RWPE1 (cell line): ENCODE measurements around the gene TTLL10.

ENCODE experiments used
- CTCF ChIA-PET: fragments of 350-600 bp; sonication (Branson Sonifier 250); formaldehyde crosslinking; extraction: SDS; loops from one replicate; lab custom pipeline; 2021; lab: Yijun Ruan, JAX
- POLR2A ChIA-PET: fragments of 400-600 bp; formaldehyde crosslinking; extraction: SDS; loops from one replicate; lab custom pipeline; 2020; ENCODE audit warnings: antibody characterized with exemption; ENCODE audit not compliant: low non-redundant PET; lab: Yijun Ruan, JAX
- DNase-seq: peaks from one replicate; pipeline ENCODE4 v3.0.0; 2012; ENCODE audit warnings: low spot score
- H3K27ac ChIP-seq: fragments of 450-650 bp; 2 replicates; pipeline ENCODE4 v1.5.1; 2017
- TF ChIP-seq, protein P1 (sequence below): fragments of 450-650 bp; conservative IDR thresholded peaks from 2 replicates; pipeline ENCODE4 v1.5.1; 2017; ENCODE audit warnings: low read depth, mild to moderate bottlenecking

Gene TTLL10

DNA sequence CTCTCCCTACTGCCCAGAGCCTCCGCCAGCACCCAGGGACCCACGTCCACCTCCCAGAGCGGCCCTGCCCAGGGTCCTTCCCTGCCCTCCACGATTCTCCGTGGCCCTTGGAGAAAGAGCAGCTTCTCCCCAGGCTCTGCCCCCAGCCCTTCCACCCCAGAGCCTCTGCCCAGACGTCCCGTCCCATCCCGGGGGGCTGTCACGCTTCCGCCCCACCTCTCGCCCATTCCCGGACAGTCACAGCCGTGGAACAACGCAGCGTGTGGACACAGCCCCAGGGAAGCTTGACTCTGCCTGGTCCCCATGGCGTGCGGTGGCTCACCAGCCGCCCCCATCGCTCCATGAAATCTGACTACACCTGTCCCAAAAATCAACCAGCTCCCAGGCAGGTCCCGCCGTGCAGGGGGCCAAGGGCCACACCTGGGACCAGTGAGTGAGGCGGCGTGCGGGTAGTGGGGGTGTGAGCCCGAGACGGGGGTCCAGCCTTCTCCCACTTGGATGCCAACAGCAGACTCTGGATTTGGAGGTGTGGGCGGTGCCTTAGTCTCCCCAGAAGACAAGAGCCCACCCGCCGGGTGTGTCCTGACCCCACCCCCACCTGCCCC, 12.5 kb upstream of the TTLL10 start:
- no peak overlapping the region for H3K27ac ChIP-seq
- ChIA-PET CTCF (interaction anchor here (0.6 to 4.6 kb wide), 2 partner anchors 39 to 70 kb away, joined by 3 to 26 read pairs; no protein-coding TSS in a partner anchor), POLR2A (no interaction called here)
- DNase-seq: no peak
- TF ChIP-seq, protein P1, sequence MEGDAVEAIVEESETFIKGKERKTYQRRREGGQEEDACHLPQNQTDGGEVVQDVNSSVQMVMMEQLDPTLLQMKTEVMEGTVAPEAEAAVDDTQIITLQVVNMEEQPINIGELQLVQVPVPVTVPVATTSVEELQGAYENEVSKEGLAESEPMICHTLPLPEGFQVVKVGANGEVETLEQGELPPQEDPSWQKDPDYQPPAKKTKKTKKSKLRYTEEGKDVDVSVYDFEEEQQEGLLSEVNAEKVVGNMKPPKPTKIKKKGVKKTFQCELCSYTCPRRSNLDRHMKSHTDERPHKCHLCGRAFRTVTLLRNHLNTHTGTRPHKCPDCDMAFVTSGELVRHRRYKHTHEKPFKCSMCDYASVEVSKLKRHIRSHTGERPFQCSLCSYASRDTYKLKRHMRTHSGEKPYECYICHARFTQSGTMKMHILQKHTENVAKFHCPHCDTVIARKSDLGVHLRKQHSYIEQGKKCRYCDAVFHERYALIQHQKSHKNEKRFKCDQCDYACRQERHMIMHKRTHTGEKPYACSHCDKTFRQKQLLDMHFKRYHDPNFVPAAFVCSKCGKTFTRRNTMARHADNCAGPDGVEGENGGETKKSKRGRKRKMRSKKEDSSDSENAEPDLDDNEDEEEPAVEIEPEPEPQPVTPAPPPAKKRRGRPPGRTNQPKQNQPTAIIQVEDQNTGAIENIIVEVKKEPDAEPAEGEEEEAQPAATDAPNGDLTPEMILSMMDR: no peak

- H3K27ac ChIP-seq: no peak overlapping the region
- ChIA-PET CTCF (interaction anchor here (0.6 to 4.6 kb wide), 3 partner anchors 40 to 409 kb away, joined by 3 to 26 read pairs (median 3); no protein-coding TSS in a partner anchor), POLR2A (interaction anchor here (0.6 kb wide), 1 partner anchor 110 kb away, joined by 3 read pairs; no protein-coding TSS in a partner anchor)
- TF ChIP-seq, protein P1: no peak
- DNase-seq: no peak
These were observed 12.0 kb upstream of the TTLL10 start for GRCh38 chr1:1161683-1162079.

- no peak overlapping the region for H3K27ac ChIP-seq
- DNase-seq: peak; percentile 70
These were observed 10.8 kb upstream of the TTLL10 start for GRCh38 chr1:1162597-1163537.

GRCh38 chr1:1163538-1164070, 10.1 kb upstream of the TTLL10 start:
- TF ChIP-seq, protein P1: no peak
- DNase-seq: no peak
- CTCF ChIA-PET: interaction anchor here (0.6 to 4.6 kb wide), 4 partner anchors 15 to 181 kb away, joined by 3 to 26 read pairs (median 4); partner anchors contain the start of gene PERM1
- H3K27ac ChIP-seq: no peak overlapping the region
- POLR2A ChIA-PET: no interaction called here

More at GRCh38 chr1:1162597-1163537, 10.8 kb upstream of the TTLL10 start:
- TF ChIP-seq, protein P1: no peak
- CTCF ChIA-PET: interaction anchor here (0.6 to 4.6 kb wide), 5 partner anchors 31 to 408 kb away, joined by 3 to 26 read pairs (median 3); partner anchors contain the start of gene PERM1
- POLR2A ChIA-PET: interaction anchor here (0.6 to 0.8 kb wide), 3 partner anchors 9 to 109 kb away, joined by 3 read pairs; no protein-coding TSS in a partner anchor

DNA sequence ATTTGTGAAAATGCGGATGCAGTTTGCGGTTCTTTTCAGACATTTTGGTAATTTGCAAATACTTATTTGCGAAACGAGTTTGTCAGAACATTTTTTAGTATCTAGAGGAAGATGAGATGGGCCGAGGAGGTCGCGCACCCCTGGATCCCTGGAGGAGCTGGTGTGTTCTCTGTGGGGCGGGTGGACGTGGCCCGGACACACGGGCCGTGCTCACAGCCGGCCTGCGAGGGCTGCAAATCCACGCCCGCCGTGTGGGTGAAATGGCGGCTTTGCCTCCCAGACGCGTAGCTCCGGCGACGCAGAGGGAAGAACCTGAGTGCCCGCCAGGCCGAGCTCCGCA, 9.3 kb upstream of the TTLL10 start:
- TF ChIP-seq, protein P1: no peak
- H3K27ac ChIP-seq: no peak overlapping the region
- DNase-seq: no peak
- CTCF ChIA-PET: interaction anchor here (1.6 kb wide), 1 partner anchor 127 kb away, joined by 9 read pairs; no protein-coding TSS in a partner anchor
- POLR2A ChIA-PET: no interaction called here
